Left kidney (tissue), 2 donors: ENCODE results near the gene ADAMTS6. TPM values are rescaled to one million over a fixed set of nuclear protein-coding genes. Genes with fewer than 3 reads are reported as not detected.
A peak's percentile ranks its signal among the peaks of the same experiment; 100 is the strongest.
"Not testable (repeated sequence)": the region's sequence is repeated elsewhere in the genome, so short reads cannot be mapped to it uniquely, and the experiment has no call there.

Experiments used
- DNase-seq: peaks from one replicate; pipeline ENCODE4 v3.0.0-alpha.2; 2013
- polyA plus RNA-seq: library from polyadenylated mRNA; unstranded; fragments of 120-200 nt; gene quantifications from one replicate; pipeline ENCODE4 v1.2.1, GENCODE V29; 2013; ENCODE audit not compliant: insufficient read length

ADAMTS6 gene
- polyA plus RNA-seq, 1 donor: 3.2 TPM

DNA sequence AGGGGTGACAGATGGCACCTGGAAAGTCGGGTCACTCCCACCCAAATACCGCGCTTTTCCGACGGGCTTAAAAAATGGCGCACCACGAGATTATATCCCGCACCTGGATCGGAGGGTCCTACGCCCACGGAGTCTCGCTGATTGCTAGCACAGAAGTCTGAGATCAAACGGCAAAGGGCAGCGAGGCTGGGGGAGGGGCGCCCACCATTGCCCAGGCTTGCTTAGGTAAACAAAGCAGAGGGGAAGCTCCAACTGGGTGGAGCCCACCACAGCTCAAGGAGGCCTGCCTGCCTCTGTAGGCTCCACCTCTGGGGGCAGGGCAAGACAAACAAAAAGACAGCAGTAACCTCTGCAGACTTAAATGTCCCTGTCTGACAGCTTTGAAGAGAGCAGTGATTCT, 111.2 kb downstream of the ADAMTS6 start:
- not testable (repeated sequence) for DNase-seq

DNA sequence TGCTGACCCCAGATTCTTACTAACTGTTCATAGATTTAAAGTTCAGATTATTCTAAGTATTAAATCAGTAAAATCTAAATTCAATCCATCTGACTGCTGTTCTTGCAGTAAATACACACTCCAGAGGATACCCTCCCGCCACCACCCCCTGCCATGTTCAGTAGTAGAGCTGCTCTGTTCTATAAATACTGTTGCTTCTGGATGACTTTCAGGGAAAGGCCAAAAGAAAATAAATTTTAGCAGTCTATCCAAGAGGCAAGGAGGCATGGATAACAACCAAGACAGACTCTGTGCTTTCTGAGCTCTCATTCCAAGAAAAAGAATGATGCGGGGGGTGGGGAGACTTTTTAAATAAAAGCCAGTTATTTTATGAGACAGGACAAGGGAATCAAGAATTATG, 115.1 kb downstream of the ADAMTS6 start:
- no peak for DNase-seq

DNA sequence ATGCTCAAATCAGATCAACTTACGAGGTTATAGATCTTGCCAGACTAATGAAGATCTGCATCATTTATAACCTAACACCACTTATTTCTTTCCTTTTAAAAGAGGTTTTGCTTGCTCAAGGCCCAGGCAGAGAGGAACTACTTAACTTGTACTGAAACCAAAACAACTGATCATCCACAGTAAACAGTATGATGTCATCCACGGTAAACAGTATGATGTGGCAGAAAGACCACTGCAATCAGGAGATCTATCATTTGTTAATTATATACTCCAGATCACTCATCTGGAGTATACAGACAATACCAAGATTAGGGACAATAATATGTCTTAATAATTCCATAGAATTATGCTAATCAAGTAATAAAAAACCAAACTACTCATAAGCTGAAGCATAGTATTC, 116.8 kb downstream of the ADAMTS6 start:
- DNase-seq: no peak

- no peak for DNase-seq
Measured at GRCh38 chr5:65363499-65363898, 118.2 kb downstream of the ADAMTS6 start.

DNA sequence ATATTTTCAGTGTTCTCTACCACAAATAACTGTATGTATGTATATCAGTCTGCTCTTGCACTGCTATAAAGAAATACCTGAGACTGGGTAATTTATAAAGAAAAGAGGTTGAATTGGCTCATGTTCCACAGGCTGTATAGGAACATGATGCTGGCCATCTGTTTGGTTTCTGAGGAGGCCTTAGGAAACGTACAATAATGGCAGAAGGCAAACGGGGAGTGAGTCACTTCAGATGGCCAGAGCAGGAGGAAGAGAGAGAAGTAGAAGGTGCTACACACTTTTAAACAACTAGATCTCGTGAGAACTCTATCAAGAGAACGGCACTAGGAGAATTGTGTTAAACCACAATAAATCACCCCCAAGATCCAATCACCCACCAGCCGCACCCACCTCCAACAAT, 121.7 kb downstream of the ADAMTS6 start:
- DNase-seq: no peak

GRCh38 chr5:65359569-65359968, 122.2 kb downstream of the ADAMTS6 start:
- no peak for DNase-seq

DNA sequence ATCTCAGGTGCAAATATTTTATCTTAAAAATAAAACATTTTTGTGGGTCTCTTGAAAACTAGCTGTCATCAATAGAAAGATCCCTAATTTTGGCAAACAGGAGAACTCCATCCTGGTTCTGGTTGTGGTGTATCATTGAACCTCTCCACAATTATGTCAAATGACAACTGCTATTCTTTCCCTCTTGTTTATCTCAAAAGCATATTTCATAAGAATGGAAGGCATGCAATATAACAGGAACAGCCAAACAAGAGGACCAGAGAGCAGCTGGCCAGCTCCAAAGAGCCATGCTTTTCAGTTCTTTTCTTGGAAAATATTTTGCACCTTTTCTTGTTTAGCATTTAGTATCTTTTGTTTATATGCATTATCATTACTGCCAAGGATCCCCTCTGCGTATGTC, 125.4 kb downstream of the ADAMTS6 start:
- no peak for DNase-seq

GRCh38 chr5:65355301-65355700, 126.4 kb downstream of the ADAMTS6 start:
- DNase-seq: no peak

- no peak for DNase-seq
Measured at GRCh38 chr5:65341835-65342234, 139.9 kb downstream of the ADAMTS6 start.

DNA sequence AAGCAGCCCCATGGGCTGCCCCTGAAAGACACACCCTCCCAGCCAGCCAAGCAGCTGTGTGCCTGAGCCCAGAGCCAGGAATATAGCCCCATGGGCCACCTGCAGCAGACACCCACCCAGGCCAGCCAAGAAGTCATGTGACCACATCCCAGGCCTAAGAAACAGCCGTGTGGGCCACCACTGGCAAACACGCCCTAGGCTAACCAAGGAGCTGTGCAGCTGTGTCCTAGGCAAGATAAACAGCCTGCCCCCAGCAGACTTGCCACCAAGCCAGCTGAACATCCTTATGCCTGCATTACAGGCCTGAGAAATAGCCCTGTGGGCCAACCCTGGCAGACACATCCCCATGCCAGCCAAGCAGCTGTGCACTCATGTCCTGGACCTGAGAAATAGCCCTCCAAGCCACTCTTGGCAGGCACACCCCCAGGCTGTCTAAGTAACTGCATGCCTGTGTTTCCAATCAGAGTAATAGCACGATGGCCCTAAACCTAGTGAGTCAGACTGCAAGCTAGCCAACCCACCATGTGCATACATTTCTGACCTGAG, 143.0 kb downstream of the ADAMTS6 start:
- DNase-seq: no peak

- no peak for DNase-seq
Measured at GRCh38 chr5:65334077-65334476, 147.6 kb downstream of the ADAMTS6 start.

DNA sequence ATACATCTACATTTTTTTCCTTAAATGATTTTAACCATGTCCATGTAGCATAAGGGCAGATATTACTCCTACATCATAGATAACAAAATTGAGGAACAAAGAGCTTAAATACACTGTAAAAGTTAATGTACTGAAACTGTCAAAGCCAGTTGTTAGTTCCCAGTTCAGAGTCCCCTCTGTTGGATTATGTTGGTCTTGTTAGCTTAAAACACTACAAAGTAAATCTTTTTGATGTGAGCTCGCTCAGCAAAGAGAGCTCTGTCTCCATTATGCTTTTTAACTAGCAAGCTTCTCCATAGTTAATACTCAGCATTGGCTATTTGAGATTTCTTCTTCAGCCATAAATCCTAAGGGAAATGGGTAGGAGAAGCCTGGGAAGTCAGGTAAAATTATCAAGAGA, 149.1 kb downstream of the ADAMTS6 start:
- DNase-seq: peak; percentile 3

DNA sequence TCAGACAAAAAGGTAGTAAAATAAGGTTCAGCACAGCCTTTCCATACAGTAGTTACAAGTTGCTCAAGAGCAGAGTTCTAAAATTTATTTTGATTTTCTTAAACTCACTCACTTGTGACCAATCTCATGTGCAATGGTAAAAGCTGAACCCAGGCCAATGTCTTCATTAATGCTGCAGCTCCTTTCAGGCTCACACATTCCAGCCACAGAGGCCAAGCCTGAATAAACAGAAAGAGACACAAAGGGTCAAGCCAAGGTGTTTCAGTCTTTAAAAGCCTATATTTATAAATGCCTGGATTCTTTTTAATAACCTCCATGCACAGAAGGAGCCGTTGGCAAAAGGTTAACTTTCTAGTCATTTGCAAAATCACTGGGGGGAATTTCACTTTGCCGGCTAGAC, 152.5 kb downstream of the ADAMTS6 start:
- no peak for DNase-seq

DNA sequence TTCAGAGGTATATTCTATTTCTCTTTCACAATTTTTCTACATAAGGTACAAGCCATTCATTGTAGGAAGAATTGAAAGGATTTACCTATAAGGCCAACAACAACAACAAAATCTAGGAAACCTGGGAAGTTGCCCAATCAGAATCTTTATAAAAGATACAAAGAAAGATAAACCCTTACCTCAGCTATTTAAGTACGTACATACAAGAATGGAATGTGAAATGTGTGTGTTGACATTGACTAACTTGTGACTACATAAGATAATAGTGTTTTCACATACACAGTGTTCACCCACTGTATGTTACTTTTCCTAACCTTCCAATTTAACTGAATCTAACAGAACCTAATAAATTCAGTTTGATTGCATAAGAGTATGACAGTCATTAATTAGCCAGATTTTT, 154.1 kb downstream of the ADAMTS6 start:
- DNase-seq: no peak

- no peak for DNase-seq
Measured at GRCh38 chr5:65326922-65327321, 154.8 kb downstream of the ADAMTS6 start.

DNA sequence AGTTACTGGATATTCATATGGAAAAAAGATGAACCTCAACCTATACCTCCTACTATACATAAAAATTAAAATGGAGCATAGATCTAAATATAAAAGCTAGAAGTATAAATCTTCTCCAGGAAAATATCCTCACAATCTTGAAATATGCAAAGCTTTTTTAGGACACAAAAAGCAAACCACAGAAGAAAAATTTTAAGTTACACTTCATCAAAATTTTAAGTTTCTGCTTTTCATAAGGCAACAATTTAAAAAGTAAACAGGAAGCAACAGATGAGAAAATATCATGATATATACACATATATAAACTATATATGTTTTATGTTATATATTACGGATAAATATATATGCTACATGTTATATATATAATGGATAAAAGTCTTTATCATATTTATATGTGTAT, 157.5 kb downstream of the ADAMTS6 start:
- no peak for DNase-seq

DNA sequence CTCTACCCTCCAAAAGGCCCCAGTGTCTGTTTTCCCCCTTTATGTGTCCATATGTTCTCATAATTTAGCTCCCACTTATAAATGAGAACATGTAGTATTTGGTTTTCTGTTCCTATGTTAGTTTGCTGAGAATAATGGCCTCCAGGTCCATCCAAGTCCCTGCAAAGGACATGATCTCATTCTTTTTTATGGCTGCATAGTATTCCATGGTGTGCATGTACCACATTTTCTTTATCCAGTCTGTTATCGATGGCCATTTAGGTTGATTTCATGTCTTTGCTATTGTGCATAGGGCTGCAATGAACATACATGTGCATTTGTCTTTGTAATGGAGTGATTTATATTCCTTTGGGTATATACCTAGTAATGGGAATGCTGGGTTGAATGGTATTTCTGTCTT, 161.0 kb downstream of the ADAMTS6 start:
- not testable (repeated sequence) for DNase-seq

- DNase-seq: no peak
Measured at GRCh38 chr5:65320250-65320649, 161.5 kb downstream of the ADAMTS6 start.

DNA sequence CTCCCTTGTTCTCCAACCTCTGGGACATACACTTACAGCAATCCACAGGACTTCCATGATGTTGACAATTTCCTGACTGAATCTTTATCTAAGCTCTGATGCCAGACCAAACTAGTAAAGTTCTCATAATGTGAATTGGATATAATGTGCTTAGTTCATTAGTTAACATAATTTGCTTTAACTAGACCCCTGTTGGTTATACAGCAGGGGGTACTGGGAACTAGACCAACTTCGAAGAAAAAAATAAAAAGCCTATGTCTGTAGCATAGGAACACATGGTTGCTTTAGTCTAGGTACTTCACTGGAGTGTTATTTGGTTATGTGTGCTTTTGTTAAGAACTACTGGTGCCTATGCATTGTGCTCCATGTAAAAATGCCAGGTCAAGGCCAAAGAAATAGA, 173.8 kb downstream of the ADAMTS6 start:
- DNase-seq: no peak

GRCh38 chr5:65307088-65307487, 174.6 kb downstream of the ADAMTS6 start:
- DNase-seq: no peak

DNA sequence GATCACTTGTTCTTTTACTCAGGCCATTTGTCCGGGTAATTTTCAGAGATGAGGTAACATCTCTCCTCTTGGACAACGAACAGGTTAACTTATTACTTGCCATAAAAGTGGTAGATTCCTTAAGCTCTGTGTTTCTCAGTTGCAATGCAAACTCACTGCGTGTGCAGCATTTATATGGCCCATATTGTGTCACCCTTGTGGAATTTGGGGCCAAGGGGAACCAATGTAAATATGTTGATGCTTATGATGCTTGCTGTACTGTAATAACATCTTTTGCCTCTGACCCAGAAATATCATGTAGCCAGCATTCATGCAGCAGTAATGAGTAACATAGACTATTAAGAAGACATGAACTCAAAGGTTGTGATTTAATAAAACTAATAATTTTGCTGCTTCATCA, 175.8 kb downstream of the ADAMTS6 start:
- no peak for DNase-seq

DNA sequence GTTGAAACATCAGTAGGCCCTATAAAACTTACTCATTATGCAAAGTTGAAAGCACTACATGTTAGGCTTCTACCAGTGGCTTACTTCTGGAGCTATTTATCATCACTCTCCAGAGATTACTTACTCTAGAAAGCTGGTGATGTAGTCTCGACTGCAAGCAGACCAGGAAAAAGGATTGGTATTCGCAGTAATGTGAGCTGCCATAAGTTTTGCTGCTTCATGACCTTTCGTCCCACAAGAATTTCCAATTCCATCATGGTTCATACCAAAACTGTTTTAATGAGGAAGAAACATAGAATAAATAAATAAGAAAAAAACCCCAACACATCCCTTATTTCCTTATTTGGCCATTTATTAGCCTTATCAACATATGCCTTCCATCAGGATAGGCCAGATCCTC, 181.9 kb downstream of the ADAMTS6 start:
- DNase-seq: no peak

DNA sequence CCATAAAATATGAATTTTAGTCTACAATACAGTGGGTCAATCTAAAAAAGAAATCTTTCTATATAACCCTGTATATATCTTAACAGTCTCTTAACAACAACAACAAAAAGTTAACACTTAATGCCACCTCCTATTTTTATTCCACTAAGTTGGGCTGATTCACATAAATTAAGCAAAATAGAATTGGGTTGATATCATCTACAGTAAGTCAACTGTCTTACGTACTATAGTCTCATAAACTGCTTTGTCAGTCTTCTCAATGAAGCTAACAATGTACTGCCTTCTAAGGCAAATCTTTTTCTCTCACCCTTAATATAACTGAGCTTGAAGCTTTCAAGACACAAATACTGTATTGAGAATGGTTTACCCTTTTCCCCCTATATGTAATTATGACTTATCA, 185.7 kb downstream of the ADAMTS6 start:
- DNase-seq: no peak

DNA sequence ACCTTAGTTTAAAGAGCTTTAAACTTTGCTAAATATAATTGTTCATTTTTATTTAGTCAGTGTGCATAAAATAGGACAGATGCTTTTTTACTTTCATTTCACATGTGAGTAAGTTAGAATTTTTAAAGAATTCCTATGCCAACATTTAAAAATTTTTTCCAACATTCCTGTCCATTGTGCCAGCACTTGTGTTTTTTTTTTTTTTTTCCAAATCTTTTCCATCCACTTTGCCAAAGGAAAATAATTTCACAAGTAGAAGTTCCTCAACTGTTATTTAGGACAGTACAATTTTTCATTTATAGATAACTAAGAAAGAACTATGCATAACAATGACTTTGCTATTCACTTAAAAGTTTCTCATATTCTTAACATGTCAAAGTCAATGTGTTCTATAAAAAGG, 189.5 kb downstream of the ADAMTS6 start:
- no peak for DNase-seq

GRCh38 chr5:65290677-65291076, 191.0 kb downstream of the ADAMTS6 start:
- no peak for DNase-seq
